ENCODE results near the gene CAB39L. TPM values are rescaled to one million over a fixed set of nuclear protein-coding genes. Genes with fewer than 3 reads are reported as not detected.
A peak's percentile ranks its signal among the peaks of the same experiment; 100 is the strongest.

The CAB39L gene
- total and polyA plus RNA-seq, 12 donors, result 7.1 to 33.2 (median 16.9) TPM

- no peak for TF ChIP-seq CTCF (IDR thresholded peaks at IDR 0.05)
- DNase-seq (no peak), ATAC-seq (no peak)
- Histone ChIP-seq H3K36me3 (peaks cover 0 to 19% (median 9%) of the 10 kb centered on the region in 9 donors), H3K4me1 (peaks cover 0 to 3% (median 0%) of the 10 kb centered on the region in 9 donors), H3K27me3 (no peaks in the 10 kb centered on the region), H3K27ac (no peak overlapping the region), H3K9me3 (no peaks in the 10 kb centered on the region), H3K4me3 (no peak overlapping the region)
- intact Hi-C loops (cut with DNase I), result loop anchor here in 8 of 10 donors (2.0 to 10.0 kb wide), 4 partner anchors 133 to 137 kb away; no protein-coding TSS in a partner anchor
- WGBS, 2 donors, result 92 to 97% methylated on average over 7 of the region's 7 CpGs
Measured at GRCh38 chr13:49437705-49438104, 6.2 kb downstream of the CAB39L start.

GRCh38 chr13:49436890-49437289, 7.0 kb downstream of the CAB39L start:
- intact Hi-C loops (cut with DNase I), result loop anchor here in 7 of 10 donors (2.0 to 10.0 kb wide), 4 partner anchors 132 to 136 kb away; no protein-coding TSS in a partner anchor
- TF ChIP-seq CTCF (IDR thresholded peaks at IDR 0.05), result peak in 5 of 9 donors; percentile 19 to 48 (median 35)
- H3K4me3 ChIP-seq, result no peak overlapping the region
- H3K4me1 ChIP-seq, result no peaks in the 10 kb centered on the region
- ATAC-seq (peak; percentile 56 to 84 (median 68)), DNase-seq (peak in 1 of 2 donors; percentile 30)
- H3K9me3 ChIP-seq, result no peaks in the 10 kb centered on the region
- peak overlapping the region in 1 of 10 donors; percentile 61 for H3K27ac ChIP-seq
- no peaks in the 10 kb centered on the region for H3K27me3 ChIP-seq
- H3K36me3 ChIP-seq, result peaks cover 0 to 27% (median 11%) of the 10 kb centered on the region in 9 donors
- WGBS, 2 donors, result 70 to 71% methylated on average over 3 of the region's 3 CpGs

- H3K27ac ChIP-seq, result peak overlapping the region in 2 of 10 donors; percentile 0 to 61
- ATAC-seq, result peak in 3 of 8 donors; percentile 48 to 79 (median 69)
- H3K9me3 ChIP-seq, result no peaks in the 10 kb centered on the region
- intact Hi-C loops (cut with DNase I), result loop anchor here in 7 of 10 donors (2.0 to 10.0 kb wide), 4 partner anchors 131 to 135 kb away; no protein-coding TSS in a partner anchor
- peaks cover 0 to 33% (median 11%) of the 10 kb centered on the region in 9 donors for H3K36me3 ChIP-seq
- DNase-seq, result no peak
- H3K4me3 ChIP-seq, result no peak overlapping the region
- WGBS, 2 donors, result 69 to 74% methylated on average over 1 of the region's 1 CpG
- no peak for TF ChIP-seq CTCF (IDR thresholded peaks at IDR 0.05)
- H3K4me1 ChIP-seq, result no peaks in the 10 kb centered on the region
- no peaks in the 10 kb centered on the region for H3K27me3 ChIP-seq
Measured at GRCh38 chr13:49435992-49436391, 7.9 kb downstream of the CAB39L start.

- Histone ChIP-seq H3K27ac (no peak overlapping the region), H3K4me1 (no peaks in the 10 kb centered on the region), H3K27me3 (no peaks in the 10 kb centered on the region), H3K36me3 (peaks cover 0 to 61% (median 16%) of the 10 kb centered on the region in 9 donors), H3K4me3 (no peak overlapping the region), H3K9me3 (no peaks in the 10 kb centered on the region)
- intact Hi-C loops (cut with DNase I), result no loop called here
- no peak for TF ChIP-seq CTCF (IDR thresholded peaks at IDR 0.05)
- 96 to 100% methylated on average over 1 of the region's 1 CpG for WGBS, 2 donors
- ATAC-seq (no peak), DNase-seq (no peak)
Measured at GRCh38 chr13:49429121-49429520, 14.7 kb downstream of the CAB39L start.
